ENCODE measurements around the gene ANKRD12. TPM values are rescaled to one million over a fixed set of nuclear protein-coding genes. Genes with fewer than 3 reads are reported as not detected.

Gene ANKRD12
- total RNA-seq, 6 donors from 2014 or later, result 32.8 to 80.7 (median 65.6) TPM

GRCh38 chr18:9240270-9240669 is 103.7 kb downstream of the ANKRD12 start:
- TF ChIP-seq POLR2A (IDR thresholded peaks at IDR 0.05) (no peak), POLR2AphosphoS5 (IDR thresholded peaks at IDR 0.05) (no peak), EP300 (IDR thresholded peaks at IDR 0.05) (no peak)
- TF ChIP-seq, protein P1, sequence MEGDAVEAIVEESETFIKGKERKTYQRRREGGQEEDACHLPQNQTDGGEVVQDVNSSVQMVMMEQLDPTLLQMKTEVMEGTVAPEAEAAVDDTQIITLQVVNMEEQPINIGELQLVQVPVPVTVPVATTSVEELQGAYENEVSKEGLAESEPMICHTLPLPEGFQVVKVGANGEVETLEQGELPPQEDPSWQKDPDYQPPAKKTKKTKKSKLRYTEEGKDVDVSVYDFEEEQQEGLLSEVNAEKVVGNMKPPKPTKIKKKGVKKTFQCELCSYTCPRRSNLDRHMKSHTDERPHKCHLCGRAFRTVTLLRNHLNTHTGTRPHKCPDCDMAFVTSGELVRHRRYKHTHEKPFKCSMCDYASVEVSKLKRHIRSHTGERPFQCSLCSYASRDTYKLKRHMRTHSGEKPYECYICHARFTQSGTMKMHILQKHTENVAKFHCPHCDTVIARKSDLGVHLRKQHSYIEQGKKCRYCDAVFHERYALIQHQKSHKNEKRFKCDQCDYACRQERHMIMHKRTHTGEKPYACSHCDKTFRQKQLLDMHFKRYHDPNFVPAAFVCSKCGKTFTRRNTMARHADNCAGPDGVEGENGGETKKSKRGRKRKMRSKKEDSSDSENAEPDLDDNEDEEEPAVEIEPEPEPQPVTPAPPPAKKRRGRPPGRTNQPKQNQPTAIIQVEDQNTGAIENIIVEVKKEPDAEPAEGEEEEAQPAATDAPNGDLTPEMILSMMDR (IDR thresholded peaks at IDR 0.05), result no peak
- H3K4me3 ChIP-seq, result no peak overlapping the region
- no peaks in the 10 kb centered on the region for H3K9me3 ChIP-seq
- H3K36me3 ChIP-seq, result peaks cover 0 to 39% (median 3%) of the 10 kb centered on the region in 4 donors
- H3K4me1 ChIP-seq, result peaks cover 0 to 7% (median 1%) of the 10 kb centered on the region in 4 donors
- DNase-seq, result no peak
- ATAC-seq (ENCODE audit: low FRiP score in 2 of 2), result no peak
- H3K27me3 ChIP-seq, result no peaks in the 10 kb centered on the region
- no peak overlapping the region for H3K27ac ChIP-seq
- WGBS, 2 donors, result 67 to 73% methylated on average over 4 of the region's 4 CpGs

DNA sequence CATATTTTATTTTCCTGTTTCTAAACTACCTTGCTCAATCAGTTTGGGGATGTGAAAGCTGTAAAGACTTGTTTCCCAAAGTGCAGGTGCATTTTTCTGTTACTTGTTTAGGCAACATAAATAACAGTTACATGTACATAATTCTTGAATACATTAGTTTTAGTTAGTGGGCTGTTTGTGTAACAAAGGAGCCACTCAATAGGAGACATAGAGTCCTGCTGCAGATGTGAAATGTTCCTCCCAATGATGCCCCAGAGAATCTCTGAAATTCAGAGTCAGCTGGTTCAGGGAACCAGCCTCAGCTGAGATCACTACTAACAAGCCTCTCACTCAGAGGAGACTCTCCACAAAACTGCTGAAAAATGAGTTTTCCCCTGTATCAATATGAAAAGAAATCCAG is 106.4 kb downstream of the ANKRD12 start:
- Histone ChIP-seq H3K27ac (no peak overlapping the region), H3K9me3 (no peaks in the 10 kb centered on the region), H3K36me3 (peaks cover 0 to 29% (median 3%) of the 10 kb centered on the region in 4 donors), H3K27me3 (no peaks in the 10 kb centered on the region), H3K4me3 (no peak overlapping the region), H3K4me1 (peaks cover 0 to 2% (median 0%) of the 10 kb centered on the region in 4 donors)
- no peak for DNase-seq
- ATAC-seq (ENCODE audit: low FRiP score in 2 of 2), result no peak
- no peak for TF ChIP-seq POLR2A (IDR thresholded peaks at IDR 0.05)
- TF ChIP-seq, protein P1 (IDR thresholded peaks at IDR 0.05), result no peak
- TF ChIP-seq POLR2AphosphoS5 (IDR thresholded peaks at IDR 0.05), result no peak
- TF ChIP-seq EP300 (IDR thresholded peaks at IDR 0.05), result no peak

DNA sequence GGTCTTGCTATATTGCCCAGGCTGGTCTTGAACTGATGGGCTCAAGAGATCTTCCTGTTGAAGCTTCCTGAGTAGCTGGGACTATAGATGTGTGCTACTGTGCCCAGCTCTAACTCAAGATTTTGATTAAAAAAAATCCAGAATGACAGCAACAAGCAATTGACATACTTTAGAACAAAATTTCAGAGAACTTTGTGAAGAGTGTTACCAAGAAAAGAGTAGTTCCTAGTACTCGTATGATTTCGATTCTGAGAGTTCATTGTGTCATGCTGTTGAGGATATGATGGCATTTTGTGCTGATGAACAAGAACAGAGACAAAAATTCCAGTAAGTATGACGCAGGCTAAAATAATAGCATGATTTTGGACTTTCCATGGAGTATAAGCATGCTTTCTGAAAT is 107.8 kb downstream of the ANKRD12 start:
- 83 to 96% methylated on average over 3 of the region's 3 CpGs for WGBS, 2 donors
- H3K4me1 ChIP-seq, result no peaks in the 10 kb centered on the region
- ATAC-seq (ENCODE audit: low FRiP score in 2 of 2) (no peak), DNase-seq (no peak)
- TF ChIP-seq EP300 (IDR thresholded peaks at IDR 0.05) (no peak), POLR2A (IDR thresholded peaks at IDR 0.05) (no peak), POLR2AphosphoS5 (IDR thresholded peaks at IDR 0.05) (no peak)
- TF ChIP-seq, protein P1 (IDR thresholded peaks at IDR 0.05), result no peak
- no peak overlapping the region for H3K27ac ChIP-seq
- peaks cover 0 to 24% (median 1%) of the 10 kb centered on the region in 4 donors for H3K36me3 ChIP-seq
- no peaks in the 10 kb centered on the region for H3K27me3 ChIP-seq
- H3K4me3 ChIP-seq, result no peak overlapping the region
- no peaks in the 10 kb centered on the region for H3K9me3 ChIP-seq

GRCh38 chr18:9248661-9249060 is 112.1 kb downstream of the ANKRD12 start:
- TF ChIP-seq EP300 (IDR thresholded peaks at IDR 0.05) (no peak), POLR2A (IDR thresholded peaks at IDR 0.05) (no peak)
- WGBS, 2 donors, result 92 to 100% methylated on average over 4 of the region's 4 CpGs
- no peak for DNase-seq

DNA sequence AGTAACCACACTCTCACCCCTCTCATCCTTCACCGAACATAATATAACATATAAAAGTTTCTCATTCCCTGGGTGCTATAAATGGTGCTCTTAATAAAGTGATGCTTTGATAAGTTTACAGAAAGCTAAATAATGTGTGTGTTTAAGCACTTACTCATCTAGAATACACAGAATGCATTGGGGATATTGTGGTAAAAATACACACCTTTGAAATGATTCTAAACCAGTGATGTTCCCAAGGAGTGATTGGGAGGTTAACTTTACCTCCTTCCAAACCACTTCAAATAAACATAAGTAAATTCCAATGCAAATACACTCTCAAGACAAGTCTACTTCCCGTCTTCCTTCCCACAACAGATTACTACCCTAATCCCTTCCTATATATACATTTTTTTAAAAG is 112.7 kb downstream of the ANKRD12 start:
- Histone ChIP-seq H3K36me3 (peaks cover 0 to 23% (median 0%) of the 10 kb centered on the region in 4 donors), H3K27me3 (no peaks in the 10 kb centered on the region), H3K27ac (no peak overlapping the region), H3K4me3 (no peak overlapping the region), H3K4me1 (no peaks in the 10 kb centered on the region), H3K9me3 (no peaks in the 10 kb centered on the region)
- DNase-seq (no peak), ATAC-seq (ENCODE audit: low FRiP score in 2 of 2) (no peak)
- TF ChIP-seq EP300 (IDR thresholded peaks at IDR 0.05) (no peak), POLR2AphosphoS5 (IDR thresholded peaks at IDR 0.05) (no peak), POLR2A (IDR thresholded peaks at IDR 0.05) (no peak)
- TF ChIP-seq, protein P1 (IDR thresholded peaks at IDR 0.05), result no peak
- WGBS, 2 donors, result 86 to 93% methylated on average over 2 of the region's 2 CpGs

More at GRCh38 chr18:9248661-9249060, 112.1 kb downstream of the ANKRD12 start:
- no peaks in the 10 kb centered on the region for H3K27me3 ChIP-seq
- H3K4me3 ChIP-seq, result no peak overlapping the region
- no peaks in the 10 kb centered on the region for H3K9me3 ChIP-seq
- ATAC-seq (ENCODE audit: low FRiP score in 2 of 2), result no peak
- H3K27ac ChIP-seq, result no peak overlapping the region
- peaks cover 0 to 19% (median 0%) of the 10 kb centered on the region in 4 donors for H3K36me3 ChIP-seq
- H3K4me1 ChIP-seq, result no peaks in the 10 kb centered on the region

Data from upper lobe of left lung (tissue), 6 donors.